RWPE1 (cell line): ENCODE results near the gene NUBPL.
"Not testable (repeated sequence)": the region's sequence is repeated elsewhere in the genome, so short reads cannot be mapped to it uniquely, and the experiment has no call there.

Experiments used
- CTCF ChIA-PET: fragments of 350-600 bp; sonication (Branson Sonifier 250); formaldehyde crosslinking; extraction: SDS; loops from one replicate; lab custom pipeline; 2021; lab: Yijun Ruan, JAX
- POLR2A ChIA-PET: fragments of 400-600 bp; formaldehyde crosslinking; extraction: SDS; loops from one replicate; lab custom pipeline; 2020; ENCODE audit warnings: antibody characterized with exemption; ENCODE audit not compliant: low non-redundant PET; lab: Yijun Ruan, JAX
- DNase-seq: peaks from one replicate; pipeline ENCODE4 v3.0.0; 2012; ENCODE audit warnings: low spot score
- H3K27ac ChIP-seq: fragments of 450-650 bp; 2 replicates; pipeline ENCODE4 v1.5.1; 2017
- CTCF ChIP-seq: fragments of 450-650 bp; conservative IDR thresholded peaks from 2 replicates; pipeline ENCODE4 v1.5.1; 2017; ENCODE audit warnings: low read depth, mild to moderate bottlenecking

Gene NUBPL

DNA sequence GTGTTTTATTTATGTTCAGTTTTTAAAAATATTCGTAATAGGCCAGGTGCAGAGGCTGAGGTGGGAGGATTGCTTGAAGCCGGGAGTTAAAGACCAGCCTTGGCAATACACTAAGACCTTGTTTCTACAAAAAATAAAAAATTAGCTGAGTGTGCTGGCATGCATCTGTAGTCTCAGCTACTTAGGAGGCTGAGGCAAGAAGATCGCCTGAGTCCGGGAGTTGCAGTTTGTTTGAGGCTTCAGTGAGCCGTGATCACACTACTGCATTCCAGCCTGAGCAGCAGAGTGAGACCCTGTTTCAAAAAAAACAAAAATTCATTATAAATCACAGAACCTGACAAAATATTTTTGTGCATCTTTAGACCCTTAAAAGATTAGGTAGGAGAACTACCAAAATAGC is 275.8 kb downstream of the NUBPL start:
- DNase-seq: no peak
- ChIA-PET CTCF (interaction anchor here (0.7 kb wide), 1 partner anchor 1935 kb away, joined by 4 read pairs; no protein-coding TSS in a partner anchor), POLR2A (no interaction called here)
- no peak for TF ChIP-seq CTCF
- no peak overlapping the region for H3K27ac ChIP-seq

GRCh38 chr14:31842899-31843298 is 281.7 kb downstream of the NUBPL start:
- ChIA-PET CTCF (no interaction called here), POLR2A (no interaction called here)
- no peak overlapping the region for H3K27ac ChIP-seq
- no peak for TF ChIP-seq CTCF
- DNase-seq: no peak

DNA sequence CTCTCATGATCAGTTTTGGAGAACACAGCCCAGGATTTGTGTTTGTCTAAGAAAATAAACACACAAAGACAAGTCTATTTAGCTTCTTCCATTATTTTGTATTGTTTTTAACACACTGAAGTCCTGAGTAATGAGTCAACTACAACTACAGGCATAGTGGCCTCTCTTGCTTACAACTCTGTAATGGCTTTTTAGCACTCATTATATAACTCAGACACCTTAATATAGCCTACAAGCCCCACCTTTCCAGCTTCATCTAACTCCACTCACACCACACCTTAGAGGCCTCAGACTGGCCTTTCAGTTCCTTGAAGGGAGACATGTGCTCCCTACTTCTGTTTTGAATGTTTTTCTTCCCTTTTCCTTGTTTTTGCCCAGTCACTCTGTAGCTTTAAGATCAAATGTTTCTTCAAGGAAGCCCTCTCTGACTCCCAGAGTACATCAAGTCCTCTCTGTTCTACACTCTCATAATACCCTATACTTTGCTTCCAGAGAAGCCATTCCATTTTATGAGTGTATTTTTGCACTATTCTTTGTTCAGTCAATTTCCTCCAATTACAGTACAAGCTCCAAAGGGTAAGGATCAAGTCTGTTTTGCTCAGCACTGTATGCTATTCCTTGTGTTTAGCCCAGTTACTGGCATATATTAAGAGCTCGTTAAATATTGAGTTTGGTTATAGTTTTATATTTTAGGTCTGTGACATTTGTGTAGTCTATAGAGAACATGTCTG is 282.3 kb downstream of the NUBPL start:
- ChIA-PET CTCF (no interaction called here), POLR2A (interaction anchor here (1.1 kb wide), 1 partner anchor 22 kb away, joined by 3 read pairs; no protein-coding TSS in a partner anchor)
- TF ChIP-seq CTCF: no peak
- H3K27ac ChIP-seq: no peak overlapping the region
- DNase-seq: no peak

DNA sequence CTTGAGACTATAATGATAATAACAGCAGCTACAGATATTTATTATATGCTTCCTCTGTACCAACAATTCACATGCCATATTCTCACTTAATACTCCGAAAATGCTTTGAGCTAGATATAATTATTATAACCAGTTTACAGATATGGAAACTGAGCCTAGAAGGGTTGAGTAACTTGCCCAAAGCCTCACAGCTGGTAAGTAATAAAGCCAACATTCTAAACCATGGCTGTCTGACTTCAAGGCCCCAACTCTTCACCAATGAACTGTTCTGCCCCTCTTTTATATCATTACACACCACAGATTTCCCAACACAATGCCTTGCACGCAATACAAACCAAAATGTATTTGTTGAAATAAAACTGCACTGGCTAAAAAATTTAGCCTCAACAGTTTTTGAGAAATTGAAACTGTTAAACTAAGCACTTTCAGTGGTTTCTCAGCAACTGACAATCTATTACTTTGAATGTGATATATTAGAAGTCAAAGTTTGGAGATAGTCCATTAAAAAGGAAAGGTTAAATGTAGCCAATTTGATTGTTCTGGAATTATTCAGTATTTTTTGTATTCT is 293.4 kb downstream of the NUBPL start:
- no peak overlapping the region for H3K27ac ChIP-seq
- ChIA-PET POLR2A (no interaction called here), CTCF (no interaction called here)
- DNase-seq: no peak
- no peak for TF ChIP-seq CTCF

- TF ChIP-seq CTCF: no peak
- no peak overlapping the region for H3K27ac ChIP-seq
- POLR2A ChIA-PET: no interaction called here
- CTCF ChIA-PET: no interaction called here
- no peak for DNase-seq
Measured at GRCh38 chr14:31855262-31855661, 294.1 kb downstream of the NUBPL start.

DNA sequence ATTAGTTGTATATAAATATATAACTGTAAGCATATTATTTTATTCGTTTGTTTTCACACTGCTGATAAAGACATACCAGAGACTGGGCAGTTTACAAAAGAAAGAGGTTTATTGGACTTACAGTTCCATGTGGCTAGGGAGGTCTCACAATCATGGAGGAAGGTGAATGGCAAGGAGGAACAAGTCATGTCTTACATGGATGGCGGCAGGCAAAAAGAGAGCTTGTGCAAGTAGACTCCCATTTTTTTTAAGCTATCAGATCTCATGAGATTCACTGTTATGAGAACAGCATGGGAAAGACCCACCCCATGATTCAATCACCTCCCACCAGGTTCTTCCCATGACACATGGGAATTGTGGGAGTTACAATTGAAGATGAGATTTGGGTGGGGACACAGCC is 294.8 kb downstream of the NUBPL start:
- H3K27ac ChIP-seq, POLR2A ChIA-PET, DNase-seq, CTCF ChIA-PET: not testable (repeated sequence)

- DNase-seq: no peak
- ChIA-PET CTCF (no interaction called here), POLR2A (no interaction called here)
- no peak overlapping the region for H3K27ac ChIP-seq
- no peak for TF ChIP-seq CTCF
Measured at GRCh38 chr14:31858868-31859267, 297.7 kb downstream of the NUBPL start.
